ENCODE data around the gene MCRS1.
"Not testable (repeated sequence)": the region's sequence is repeated elsewhere in the genome, so short reads cannot be mapped to it uniquely, and the experiment has no call there.

MCRS1 gene

DNA sequence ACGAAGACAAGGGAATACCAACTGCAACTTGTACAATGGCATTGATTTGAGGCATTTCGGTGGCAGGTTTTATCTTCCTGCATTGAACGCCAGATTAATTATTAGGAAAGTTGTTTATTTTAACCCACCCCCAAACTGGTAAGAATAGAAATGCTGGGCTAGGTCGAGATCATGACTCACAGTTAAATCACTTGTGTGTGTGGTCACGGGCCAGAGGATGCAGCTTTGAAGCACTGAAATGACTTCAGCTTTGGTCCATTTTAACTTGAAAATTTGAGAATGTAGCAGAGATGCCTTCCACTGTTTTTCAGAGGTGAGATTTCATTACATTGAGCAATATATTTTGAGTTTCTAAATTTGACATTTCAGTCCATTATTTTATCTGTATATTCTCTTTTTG is 52.7 kb downstream of the MCRS1 start:
- TF ChIP-seq, protein P1, sequence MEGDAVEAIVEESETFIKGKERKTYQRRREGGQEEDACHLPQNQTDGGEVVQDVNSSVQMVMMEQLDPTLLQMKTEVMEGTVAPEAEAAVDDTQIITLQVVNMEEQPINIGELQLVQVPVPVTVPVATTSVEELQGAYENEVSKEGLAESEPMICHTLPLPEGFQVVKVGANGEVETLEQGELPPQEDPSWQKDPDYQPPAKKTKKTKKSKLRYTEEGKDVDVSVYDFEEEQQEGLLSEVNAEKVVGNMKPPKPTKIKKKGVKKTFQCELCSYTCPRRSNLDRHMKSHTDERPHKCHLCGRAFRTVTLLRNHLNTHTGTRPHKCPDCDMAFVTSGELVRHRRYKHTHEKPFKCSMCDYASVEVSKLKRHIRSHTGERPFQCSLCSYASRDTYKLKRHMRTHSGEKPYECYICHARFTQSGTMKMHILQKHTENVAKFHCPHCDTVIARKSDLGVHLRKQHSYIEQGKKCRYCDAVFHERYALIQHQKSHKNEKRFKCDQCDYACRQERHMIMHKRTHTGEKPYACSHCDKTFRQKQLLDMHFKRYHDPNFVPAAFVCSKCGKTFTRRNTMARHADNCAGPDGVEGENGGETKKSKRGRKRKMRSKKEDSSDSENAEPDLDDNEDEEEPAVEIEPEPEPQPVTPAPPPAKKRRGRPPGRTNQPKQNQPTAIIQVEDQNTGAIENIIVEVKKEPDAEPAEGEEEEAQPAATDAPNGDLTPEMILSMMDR (conservative IDR thresholded peaks at IDR 0.05; ENCODE audit: control insufficient read depth, insufficient read depth, low read depth, low read length): no peak
- peak; percentile 85 for DNase-seq (ENCODE audit: low read depth)
- no peak overlapping the region for H3K4me3 ChIP-seq (ENCODE audit: control insufficient read depth, low read depth, low read length)

GRCh38 chr12:49512546-49512945 is 55.4 kb downstream of the MCRS1 start:
- TF ChIP-seq, protein P1 (conservative IDR thresholded peaks at IDR 0.05; ENCODE audit: control insufficient read depth, insufficient read depth, low read depth, low read length): no peak
- no peak for DNase-seq (ENCODE audit: low read depth)
- H3K4me3 ChIP-seq (ENCODE audit: control insufficient read depth, low read depth, low read length): no peak overlapping the region

- TF ChIP-seq, protein P1 (conservative IDR thresholded peaks at IDR 0.05; ENCODE audit: control insufficient read depth, insufficient read depth, low read depth, low read length): no peak
- no peak for DNase-seq (ENCODE audit: low read depth)
Observed at GRCh38 chr12:49511410-49511809, 56.5 kb downstream of the MCRS1 start.

GRCh38 chr12:49509681-49510080 is 58.3 kb downstream of the MCRS1 start:
- DNase-seq (ENCODE audit: low read depth); H3K4me3 ChIP-seq (ENCODE audit: control insufficient read depth, low read depth, low read length): not testable (repeated sequence)

More at GRCh38 chr12:49511410-49511809, 56.5 kb downstream of the MCRS1 start:
- H3K4me3 ChIP-seq (ENCODE audit: control insufficient read depth, low read depth, low read length): no peak overlapping the region

Measured in fibroblast of mammary gland (primary cell).